Measurements from ENCODE around the gene STX8.

Gene STX8

DNA sequence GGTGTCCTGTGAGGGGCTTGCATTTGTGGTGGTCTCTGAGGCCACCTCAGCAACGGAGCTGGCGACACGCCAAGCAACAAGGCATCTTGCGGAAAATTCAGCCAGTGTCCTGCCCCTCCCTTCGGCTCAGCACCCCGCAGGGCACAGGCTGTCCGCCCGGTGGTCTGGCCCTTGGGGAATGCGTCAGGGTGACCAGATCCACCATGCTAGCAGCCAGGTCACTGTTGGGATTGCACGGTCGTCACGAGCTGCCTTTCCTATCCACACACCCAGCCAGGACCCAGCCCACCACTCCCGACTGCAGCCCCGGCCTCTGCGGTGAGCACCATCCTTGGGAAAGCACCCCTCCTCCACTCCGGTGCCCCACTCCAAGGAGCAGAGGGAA is 333.1 kb downstream of the STX8 start:
- no peak for DNase-seq (ENCODE audit: low spot score)
- peak overlapping the region in 1 of 2 donors; percentile 98 for H3K27ac ChIP-seq
- no peak overlapping the region for H3K4me3 ChIP-seq
- TF ChIP-seq, protein P1, sequence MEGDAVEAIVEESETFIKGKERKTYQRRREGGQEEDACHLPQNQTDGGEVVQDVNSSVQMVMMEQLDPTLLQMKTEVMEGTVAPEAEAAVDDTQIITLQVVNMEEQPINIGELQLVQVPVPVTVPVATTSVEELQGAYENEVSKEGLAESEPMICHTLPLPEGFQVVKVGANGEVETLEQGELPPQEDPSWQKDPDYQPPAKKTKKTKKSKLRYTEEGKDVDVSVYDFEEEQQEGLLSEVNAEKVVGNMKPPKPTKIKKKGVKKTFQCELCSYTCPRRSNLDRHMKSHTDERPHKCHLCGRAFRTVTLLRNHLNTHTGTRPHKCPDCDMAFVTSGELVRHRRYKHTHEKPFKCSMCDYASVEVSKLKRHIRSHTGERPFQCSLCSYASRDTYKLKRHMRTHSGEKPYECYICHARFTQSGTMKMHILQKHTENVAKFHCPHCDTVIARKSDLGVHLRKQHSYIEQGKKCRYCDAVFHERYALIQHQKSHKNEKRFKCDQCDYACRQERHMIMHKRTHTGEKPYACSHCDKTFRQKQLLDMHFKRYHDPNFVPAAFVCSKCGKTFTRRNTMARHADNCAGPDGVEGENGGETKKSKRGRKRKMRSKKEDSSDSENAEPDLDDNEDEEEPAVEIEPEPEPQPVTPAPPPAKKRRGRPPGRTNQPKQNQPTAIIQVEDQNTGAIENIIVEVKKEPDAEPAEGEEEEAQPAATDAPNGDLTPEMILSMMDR (IDR thresholded peaks at IDR 0.05) = no peak

DNA sequence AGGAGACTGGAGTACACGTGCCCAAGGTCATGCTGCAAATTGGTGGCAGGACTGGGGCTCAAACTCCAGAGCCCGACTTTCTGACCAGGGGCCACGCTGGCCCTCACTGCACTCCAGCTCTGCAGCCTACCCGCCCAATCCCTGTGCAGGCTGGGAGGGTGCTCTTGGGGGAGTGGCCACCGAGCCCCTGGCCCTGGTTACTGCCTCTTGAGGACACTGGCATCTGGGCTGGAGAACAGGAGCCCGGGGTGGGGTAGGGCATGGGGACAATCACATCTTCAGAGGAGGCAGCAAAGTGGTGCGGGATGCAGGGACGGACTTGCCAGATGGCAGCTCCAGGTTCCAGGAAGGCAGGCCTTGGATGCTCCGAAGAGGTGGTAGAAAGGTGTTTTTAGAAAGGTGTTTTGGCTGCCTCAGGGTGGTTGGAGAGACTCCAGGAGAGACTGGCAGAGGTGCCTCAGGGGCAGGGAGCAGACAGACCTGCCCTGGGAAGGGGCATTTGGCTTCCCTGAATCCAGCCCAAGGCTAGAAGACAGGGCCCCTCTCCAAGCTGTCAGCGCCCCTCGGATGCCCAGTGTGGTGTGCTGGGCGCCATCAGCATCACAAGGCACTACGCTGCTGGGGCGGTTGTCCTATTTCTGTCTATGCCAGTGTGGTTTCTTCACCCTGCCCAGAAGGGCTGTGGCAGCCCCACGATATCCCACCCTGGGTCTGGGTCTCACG is 333.7 kb downstream of the STX8 start:
- Histone ChIP-seq H3K27ac (peak overlapping the region; percentile 98), H3K4me3 (no peak overlapping the region)
- TF ChIP-seq, protein P1 (IDR thresholded peaks at IDR 0.05) = no peak
- DNase-seq (ENCODE audit: low spot score) = no peak

DNA sequence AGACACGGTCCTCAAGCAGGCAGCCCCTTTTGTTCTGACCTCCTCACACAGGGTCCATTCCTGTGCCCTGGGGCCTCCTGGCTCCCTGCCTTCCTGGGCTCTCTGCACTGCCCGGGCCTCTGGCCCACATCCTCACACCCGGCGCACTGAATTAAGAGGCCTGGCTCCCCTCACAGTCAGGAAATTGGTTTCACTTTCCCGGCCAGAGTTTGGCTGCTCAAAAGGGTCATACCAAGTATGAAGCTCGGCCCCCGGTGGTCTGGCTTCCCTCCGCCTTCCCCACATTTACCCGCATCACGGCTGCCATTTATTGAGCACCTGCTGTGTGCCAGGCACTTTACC is 334.3 kb downstream of the STX8 start:
- Histone ChIP-seq H3K4me3 (peak overlapping the region; percentile 84), H3K27ac (peak overlapping the region; percentile 98)
- no peak for DNase-seq (ENCODE audit: low spot score)
- TF ChIP-seq, protein P1 (IDR thresholded peaks at IDR 0.05) = no peak

DNA sequence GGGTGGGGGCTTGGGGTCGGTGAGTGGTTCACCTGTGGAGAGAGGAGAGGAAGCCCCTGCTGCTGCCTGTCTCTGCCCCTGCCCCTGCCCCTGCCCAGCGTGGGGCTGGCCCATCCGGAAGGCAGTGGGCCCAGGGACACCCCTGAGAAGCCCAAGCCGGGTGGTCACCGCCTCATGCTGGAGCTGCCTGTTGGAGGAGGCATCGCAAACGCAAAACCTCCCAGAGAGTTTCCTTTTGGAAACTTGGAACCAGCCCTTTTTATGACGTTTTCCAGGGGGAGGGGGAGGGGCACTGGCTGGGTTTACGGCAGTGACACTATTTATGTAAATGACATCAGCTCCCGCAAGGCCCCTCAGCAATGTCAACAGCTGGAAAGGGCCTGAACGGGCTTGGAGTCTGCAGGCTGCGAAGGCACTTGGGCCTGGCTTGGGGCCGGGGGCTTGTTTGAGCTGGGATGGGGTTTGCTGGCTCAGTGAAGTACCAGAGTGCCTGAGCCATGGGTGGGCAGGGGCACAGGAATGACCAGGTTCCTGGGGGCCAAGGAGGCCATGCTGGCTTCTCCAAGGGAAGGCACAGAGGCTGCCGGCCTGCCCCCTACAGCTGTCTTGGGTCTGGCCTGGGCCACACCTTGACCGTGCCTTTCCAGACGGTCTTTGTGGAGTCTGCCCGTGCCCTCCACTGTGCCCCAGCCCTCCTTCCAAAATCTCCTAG is 334.8 kb downstream of the STX8 start:
- DNase-seq (ENCODE audit: low spot score) = peak; percentile 92
- Histone ChIP-seq H3K27ac (peak overlapping the region; percentile 98), H3K4me3 (peak overlapping the region; percentile 84)
- TF ChIP-seq, protein P1 (IDR thresholded peaks at IDR 0.05) = no peak

DNA sequence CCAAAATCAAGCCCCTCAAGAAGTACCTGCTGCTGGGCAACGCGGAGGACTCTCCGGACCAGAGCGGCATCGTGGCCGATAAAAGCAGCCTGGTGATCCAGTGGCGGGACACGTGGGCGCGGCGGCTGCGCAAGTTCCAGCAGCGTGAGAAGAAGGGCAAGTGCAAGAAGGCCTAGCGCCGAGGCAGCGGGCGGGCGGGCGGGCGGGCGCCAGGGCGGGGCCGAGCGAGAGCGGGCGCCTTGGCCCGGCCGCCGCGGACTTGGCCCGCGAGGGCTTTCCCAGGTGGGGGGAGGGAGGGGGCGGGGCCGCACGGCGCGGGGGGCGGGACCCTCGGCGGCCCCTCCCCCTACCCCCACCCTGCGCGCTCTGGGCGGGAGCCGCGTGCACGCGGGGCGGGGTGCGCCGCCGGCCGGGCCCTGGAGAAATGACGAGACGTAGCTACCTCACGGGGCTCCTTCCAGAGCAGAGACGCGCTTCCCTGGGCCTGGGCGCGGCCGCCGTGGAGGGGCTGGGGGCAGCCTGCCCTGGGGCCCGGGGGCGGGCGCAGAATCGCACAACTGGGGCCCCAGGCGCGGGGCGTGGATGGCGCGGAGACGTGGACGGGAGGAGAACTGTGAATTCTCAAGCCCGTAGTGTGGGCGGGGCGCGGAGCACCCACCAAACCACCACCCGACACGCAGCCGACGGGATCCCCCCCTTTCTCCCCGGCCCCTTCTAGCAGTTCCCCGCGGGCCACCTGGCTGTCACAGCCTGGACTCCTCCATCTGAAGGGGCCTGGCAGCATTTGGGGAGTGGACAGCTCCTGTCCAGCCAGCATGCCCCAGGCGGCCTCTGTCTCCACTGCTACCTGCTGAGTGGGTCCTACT is 335.6 kb downstream of the STX8 start:
- Histone ChIP-seq H3K4me3 (peak overlapping the region; percentile 84), H3K27ac (peak overlapping the region; percentile 98)
- TF ChIP-seq, protein P1 (IDR thresholded peaks at IDR 0.05) = no peak
- DNase-seq (ENCODE audit: low spot score) = peak; percentile 91

DNA sequence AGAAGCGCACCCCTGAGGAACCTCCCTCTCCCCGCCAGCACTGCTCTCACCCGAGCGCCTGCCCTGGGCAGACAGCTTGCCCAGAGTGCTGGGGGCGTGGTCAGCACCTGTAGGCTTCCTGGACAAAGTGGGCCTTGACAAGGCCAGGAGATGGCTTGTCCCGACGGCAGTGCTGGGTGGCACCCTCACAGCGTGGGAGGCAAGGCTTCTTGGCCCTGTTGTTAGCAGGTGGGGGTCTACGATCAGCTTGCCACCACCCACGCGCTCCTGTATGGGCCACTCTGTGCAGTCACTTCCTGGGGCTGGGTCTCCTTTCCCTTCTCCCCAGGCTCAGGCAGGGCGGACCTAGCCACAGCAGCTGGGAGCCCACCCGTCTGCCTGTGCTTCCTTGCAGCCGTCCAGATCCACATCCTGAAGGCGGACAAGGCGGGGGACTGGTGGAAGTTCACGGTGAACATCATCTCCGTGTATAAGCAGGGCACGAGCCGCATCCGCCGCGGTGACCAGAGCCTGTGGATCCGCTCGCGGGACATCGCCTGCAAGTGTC is 336.3 kb downstream of the STX8 start:
- TF ChIP-seq, protein P1 (IDR thresholded peaks at IDR 0.05) = no peak
- peak overlapping the region; percentile 61 to 98 for H3K27ac ChIP-seq
- DNase-seq (ENCODE audit: low spot score) = no peak
- H3K4me3 ChIP-seq = peak overlapping the region; percentile 84

Measured in coronary artery (tissue), 2 donors.